ENCODE results near the gene ZNF528. TPM values are rescaled to one million over a fixed set of nuclear protein-coding genes. Genes with fewer than 3 reads are reported as not detected.

Gene ZNF528
- total and polyA plus RNA-seq, 4 experiments from 2014 or later, result 7.2 to 49.9 (median 26.6) TPM

- Histone ChIP-seq H3K27me3 (ENCODE audit: insufficient read depth, low read length) (no peaks in the 10 kb centered on the region), H3K27ac (ENCODE audit: low read depth, low read length) (peak overlapping the region; percentile 56), H3K9me3 (ENCODE audit: control insufficient read depth in 1 of 2, low read length in 2 of 2) (peaks cover 0 to 8% of the 10 kb centered on the region in 2 donors), H3K4me3 (ENCODE audit: low read length in 2 of 2) (peak overlapping the region; percentile 89 to 98), H3K36me3 (ENCODE audit: insufficient read depth, low read length) (peaks cover 7% of the 10 kb centered on the region), H3K4me1 (ENCODE audit: insufficient read depth, low read length) (peaks cover 14% of the 10 kb centered on the region)
- ChIA-PET CTCF (ENCODE audit: partially characterized antibody) (interaction anchor here (0.8 kb wide), 1 partner anchor 262 kb away, joined by 3 read pairs; no protein-coding TSS in a partner anchor), POLR2A (ENCODE audit: partially characterized antibody) (interaction anchor here (0.7 to 2.9 kb wide), 5 partner anchors 29 to 293 kb away, joined by 3 to 13 read pairs (median 3); partner anchors contain the start of genes ZNF610 and ZNF880)
- DNase-seq, result no peak
- Mint-ChIP-seq H3K27ac (peak overlapping the region; percentile 76 to 93 (median 92)), H3K9me3 (peaks cover 2 to 80% (median 60%) of the 10 kb centered on the region in 8 donors), H3K4me1 (peaks cover 13 to 29% (median 22%) of the 10 kb centered on the region in 4 donors), H3K36me3 (peaks cover 74% of the 10 kb centered on the region in 2 donors), H3K4me3 (peak overlapping the region; percentile 86 to 95 (median 90)), H3K27me3 (no peaks in the 10 kb centered on the region)
- intact Hi-C loops (cut with micrococcal nuclease), result loop anchor here (5.0 kb wide), 1 partner anchor 129 kb away; the partner anchor contains the start of gene ZNF808
Measured at GRCh38 chr19:52398081-52398441, 412 bp downstream of the ZNF528 start.

- Mint-ChIP-seq H3K27ac (no peak overlapping the region), H3K27me3 (no peaks in the 10 kb centered on the region), H3K9me3 (peaks cover 6 to 100% (median 88%) of the 10 kb centered on the region in 8 donors), H3K36me3 (peaks cover 86 to 88% of the 10 kb centered on the region in 2 donors), H3K4me1 (no peaks in the 10 kb centered on the region), H3K4me3 (no peak overlapping the region)
- H3K27ac ChIP-seq (ENCODE audit: low read depth, low read length), result no peak overlapping the region
- peaks cover 0 to 35% of the 10 kb centered on the region in 2 donors for H3K9me3 ChIP-seq (ENCODE audit: control insufficient read depth in 1 of 2, low read length in 2 of 2)
- H3K4me3 ChIP-seq (ENCODE audit: low read length in 2 of 2), result no peak overlapping the region
- no peak for DNase-seq
- CTCF ChIA-PET (ENCODE audit: partially characterized antibody), result no interaction called here
- no peaks in the 10 kb centered on the region for H3K4me1 ChIP-seq (ENCODE audit: insufficient read depth, low read length)
- intact Hi-C loops (cut with micrococcal nuclease), result no loop called here
- H3K27me3 ChIP-seq (ENCODE audit: insufficient read depth, low read length), result no peaks in the 10 kb centered on the region
- POLR2A ChIA-PET (ENCODE audit: partially characterized antibody), result no interaction called here
- H3K36me3 ChIP-seq (ENCODE audit: insufficient read depth, low read length), result peaks cover 27% of the 10 kb centered on the region
Measured at GRCh38 chr19:52410276-52410675, 12.6 kb downstream of the ZNF528 start.

- Histone ChIP-seq H3K4me3 (ENCODE audit: low read length in 2 of 2) (peak overlapping the region in 1 of 2 donors; percentile 5), H3K9me3 (ENCODE audit: control insufficient read depth in 1 of 2, low read length in 2 of 2) (peaks cover 0 to 56% of the 10 kb centered on the region in 2 donors), H3K4me1 (ENCODE audit: insufficient read depth, low read length) (no peaks in the 10 kb centered on the region), H3K27ac (ENCODE audit: low read depth, low read length) (no peak overlapping the region), H3K36me3 (ENCODE audit: insufficient read depth, low read length) (no peaks in the 10 kb centered on the region), H3K27me3 (ENCODE audit: insufficient read depth, low read length) (no peaks in the 10 kb centered on the region)
- DNase-seq, result no peak
- Mint-ChIP-seq H3K36me3 (peaks cover 35 to 56% of the 10 kb centered on the region in 2 donors), H3K4me3 (no peak overlapping the region), H3K9me3 (peaks cover 8 to 97% (median 89%) of the 10 kb centered on the region in 8 donors), H3K27me3 (peaks cover 0 to 1% of the 10 kb centered on the region in 2 donors), H3K27ac (no peak overlapping the region), H3K4me1 (no peaks in the 10 kb centered on the region)
- intact Hi-C loops (cut with micrococcal nuclease), result no loop called here
- POLR2A ChIA-PET (ENCODE audit: partially characterized antibody), result no interaction called here
- CTCF ChIA-PET (ENCODE audit: partially characterized antibody), result no interaction called here
Measured at GRCh38 chr19:52415711-52416110, 18.1 kb downstream of the ZNF528 start.

GRCh38 chr19:52428937-52429336 lies 31.3 kb downstream of the ZNF528 start, which contains the start of gene ZNF534:
Gene ZNF534, plus strand, starts transcription at chr19:52429148. Its CDS starts 2,327 bp downstream, at chr19:52431475.
- DNase-seq, result no peak
- H3K27ac ChIP-seq (ENCODE audit: low read depth, low read length), result no peak within 1 kb of the TSS
- H3K36me3 Mint-ChIP-seq, result peaks cover 16 to 25% of the 10 kb centered on the region in 2 donors
- H3K27me3 ChIP-seq (ENCODE audit: insufficient read depth, low read length), result no peaks in the 10 kb centered on the region
- peaks cover 0 to 29% of the 10 kb centered on the region in 2 donors for H3K9me3 ChIP-seq (ENCODE audit: control insufficient read depth in 1 of 2, low read length in 2 of 2)
- H3K27ac Mint-ChIP-seq, result no peak within 1 kb of the TSS
- H3K9me3 Mint-ChIP-seq, result peaks cover 3 to 94% (median 74%) of the 10 kb centered on the region in 8 donors
- intact Hi-C loops (cut with micrococcal nuclease), result no loop called here
- no peaks in the 10 kb centered on the region for H3K4me1 Mint-ChIP-seq
- no peak within 1 kb of the TSS for H3K4me3 ChIP-seq (ENCODE audit: low read length in 2 of 2)
- H3K36me3 ChIP-seq (ENCODE audit: insufficient read depth, low read length), result no peaks in the 10 kb centered on the region
- ChIA-PET CTCF (ENCODE audit: partially characterized antibody) (no interaction called here), POLR2A (ENCODE audit: partially characterized antibody) (no interaction called here)
- no peaks in the 10 kb centered on the region for H3K27me3 Mint-ChIP-seq
- H3K4me3 Mint-ChIP-seq, result no peak within 1 kb of the TSS
- H3K4me1 ChIP-seq (ENCODE audit: insufficient read depth, low read length), result no peaks in the 10 kb centered on the region

GRCh38 chr19:52442179-52442578 lies 44.5 kb downstream of the ZNF528 start:
- ChIA-PET POLR2A (ENCODE audit: partially characterized antibody) (no interaction called here), CTCF (ENCODE audit: partially characterized antibody) (no interaction called here)
- peaks cover 16 to 94% (median 82%) of the 10 kb centered on the region in 8 donors for H3K9me3 Mint-ChIP-seq
- no peak overlapping the region for H3K27ac Mint-ChIP-seq
- no peak overlapping the region for H3K4me3 ChIP-seq (ENCODE audit: low read length in 2 of 2)
- H3K27me3 Mint-ChIP-seq, result no peaks in the 10 kb centered on the region
- no peaks in the 10 kb centered on the region for H3K36me3 ChIP-seq (ENCODE audit: insufficient read depth, low read length)
- H3K4me1 ChIP-seq (ENCODE audit: insufficient read depth, low read length), result no peaks in the 10 kb centered on the region
- H3K27ac ChIP-seq (ENCODE audit: low read depth, low read length), result no peak overlapping the region
- intact Hi-C loops (cut with micrococcal nuclease), result no loop called here
- no peaks in the 10 kb centered on the region for H3K27me3 ChIP-seq (ENCODE audit: insufficient read depth, low read length)
- no peak for DNase-seq
- no peak overlapping the region for H3K4me3 Mint-ChIP-seq
- H3K9me3 ChIP-seq (ENCODE audit: control insufficient read depth in 1 of 2, low read length in 2 of 2), result peaks cover 0 to 36% of the 10 kb centered on the region in 2 donors
- peaks cover 7 to 29% of the 10 kb centered on the region in 2 donors for H3K36me3 Mint-ChIP-seq
- H3K4me1 Mint-ChIP-seq, result no peaks in the 10 kb centered on the region

- H3K4me1 Mint-ChIP-seq, result no peaks in the 10 kb centered on the region
Measured at GRCh38 chr19:52444506-52444905, 46.9 kb downstream of the ZNF528 start.

GRCh38 chr19:52451241-52451640 lies 53.6 kb downstream of the ZNF528 start:
- Mint-ChIP-seq H3K9me3 (peaks cover 2 to 95% (median 85%) of the 10 kb centered on the region in 8 donors), H3K27me3 (peaks cover 0 to 2% of the 10 kb centered on the region in 2 donors), H3K4me1 (peaks cover 3 to 13% (median 10%) of the 10 kb centered on the region in 4 donors), H3K27ac (no peak overlapping the region), H3K4me3 (peak overlapping the region in 2 of 8 donors; percentile 53 to 61), H3K36me3 (peaks cover 41 to 48% of the 10 kb centered on the region in 2 donors)
- Histone ChIP-seq H3K9me3 (ENCODE audit: control insufficient read depth in 1 of 2, low read length in 2 of 2) (peaks cover 0 to 51% of the 10 kb centered on the region in 2 donors), H3K27me3 (ENCODE audit: insufficient read depth, low read length) (no peaks in the 10 kb centered on the region), H3K4me1 (ENCODE audit: insufficient read depth, low read length) (peaks cover 9% of the 10 kb centered on the region), H3K36me3 (ENCODE audit: insufficient read depth, low read length) (no peaks in the 10 kb centered on the region), H3K27ac (ENCODE audit: low read depth, low read length) (no peak overlapping the region), H3K4me3 (ENCODE audit: low read length in 2 of 2) (no peak overlapping the region)
- POLR2A ChIA-PET (ENCODE audit: partially characterized antibody), result no interaction called here
- no peak for DNase-seq
- intact Hi-C loops (cut with micrococcal nuclease), result no loop called here
- CTCF ChIA-PET (ENCODE audit: partially characterized antibody), result no interaction called here

More at GRCh38 chr19:52444506-52444905, 46.9 kb downstream of the ZNF528 start:
- Histone ChIP-seq H3K9me3 (ENCODE audit: control insufficient read depth in 1 of 2, low read length in 2 of 2) (peaks cover 0 to 37% of the 10 kb centered on the region in 2 donors), H3K4me3 (ENCODE audit: low read length in 2 of 2) (no peak overlapping the region), H3K27ac (ENCODE audit: low read depth, low read length) (no peak overlapping the region), H3K4me1 (ENCODE audit: insufficient read depth, low read length) (no peaks in the 10 kb centered on the region), H3K27me3 (ENCODE audit: insufficient read depth, low read length) (no peaks in the 10 kb centered on the region), H3K36me3 (ENCODE audit: insufficient read depth, low read length) (no peaks in the 10 kb centered on the region)
- DNase-seq, result no peak
- peaks cover 6 to 29% of the 10 kb centered on the region in 2 donors for H3K36me3 Mint-ChIP-seq
- H3K27ac Mint-ChIP-seq, result peak overlapping the region in 1 of 7 donors; percentile 15
- ChIA-PET CTCF (ENCODE audit: partially characterized antibody) (no interaction called here), POLR2A (ENCODE audit: partially characterized antibody) (no interaction called here)
- H3K4me3 Mint-ChIP-seq, result no peak overlapping the region
- H3K9me3 Mint-ChIP-seq, result peaks cover 7 to 97% (median 81%) of the 10 kb centered on the region in 8 donors
- intact Hi-C loops (cut with micrococcal nuclease), result no loop called here
- H3K27me3 Mint-ChIP-seq, result peaks cover 0 to 2% of the 10 kb centered on the region in 2 donors
